Activated CD4-positive, alpha-beta T cell treated with anti-CD3 and anti-CD28 coated beads for 1 hour (primary cell): ENCODE data around the gene YAE1.

Experiments
- DNase-seq: peaks from one replicate; pipeline ENCODE4 v3.0.0-alpha.2; 2020

YAE1 gene

GRCh38 chr7:39609113-39609934 lies 43.1 kb downstream of the YAE1 start:
- DNase-seq, result no peak

GRCh38 chr7:39609935-39610263 lies 43.7 kb downstream of the YAE1 start:
- no peak for DNase-seq

GRCh38 chr7:39613577-39613976 lies 47.4 kb downstream of the YAE1 start:
- DNase-seq, result no peak

GRCh38 chr7:39614299-39614698 lies 48.1 kb downstream of the YAE1 start:
- no peak for DNase-seq

- DNase-seq, result no peak
Measured at GRCh38 chr7:39615350-39615975, 49.3 kb downstream of the YAE1 start.

GRCh38 chr7:39616138-39616537 lies 49.9 kb downstream of the YAE1 start:
- no peak for DNase-seq

GRCh38 chr7:39617005-39617404 lies 50.8 kb downstream of the YAE1 start:
- DNase-seq, result no peak

- no peak for DNase-seq
Measured at GRCh38 chr7:39618868-39619267, 52.7 kb downstream of the YAE1 start.

GRCh38 chr7:39620486-39620885 lies 54.3 kb downstream of the YAE1 start:
- DNase-seq, result no peak

- DNase-seq, result no peak
Measured at GRCh38 chr7:39621261-39621660, 55.1 kb downstream of the YAE1 start.

- no peak for DNase-seq
Measured at GRCh38 chr7:39621784-39622411, 55.7 kb downstream of the YAE1 start.
